Mesenchymal stem cell (in vitro differentiated cells and primary cell): Measurements from ENCODE around the gene SNPH.
A peak's percentile ranks its signal among the peaks of the same experiment; 100 is the strongest.

ENCODE experiments used
- DNase-seq: peaks from one replicate; pipeline ENCODE4 v3.0.0-alpha.2; 2013
- H2AFZ ChIP-seq: one replicate; pipeline ENCODE4 v1.6.1; 2013; ENCODE audit warnings: low read depth, mild to moderate bottlenecking, control low read depth, inconsistent platforms, low read length, moderate library complexity
- H2AK5ac ChIP-seq: 2 replicates; pipeline ENCODE4 v1.6.1; 2013; ENCODE audit warnings: low read length, moderate library complexity, mild to moderate bottlenecking, inconsistent platforms; ENCODE audit not compliant: severe bottlenecking
- H2BK120ac ChIP-seq: one replicate; pipeline ENCODE4 v1.6.1; 2013; ENCODE audit warnings: low read depth, mild to moderate bottlenecking, inconsistent platforms, low read length, moderate library complexity
- H2BK12ac ChIP-seq, 2 experiments: one replicate each; pipeline ENCODE4 v1.6.1; 2013; ENCODE audit warnings: inconsistent platforms in 2 of 2, low read length in 2 of 2, mild to moderate bottlenecking in 2 of 2, moderate library complexity in 2 of 2, control low read depth in 1 of 2
- H2BK15ac ChIP-seq: one replicate; pipeline ENCODE4 v1.6.1; 2013; ENCODE audit warnings: mild to moderate bottlenecking, low read depth, inconsistent platforms; ENCODE audit not compliant: poor library complexity, severe bottlenecking
- H2BK5ac ChIP-seq: 2 replicates; pipeline ENCODE4 v1.6.1; 2013; ENCODE audit warnings: low read depth, mild to moderate bottlenecking, low read length, control low read depth, inconsistent platforms; ENCODE audit not compliant: poor library complexity, severe bottlenecking
- H3K14ac ChIP-seq, 2 experiments: one replicate each; pipeline ENCODE4 v1.6.1; 2013; ENCODE audit warnings: inconsistent platforms in 2 of 2, low read length in 2 of 2, control low read depth in 1 of 2, mild to moderate bottlenecking in 1 of 2, moderate library complexity in 1 of 2
- H3K18ac ChIP-seq, 2 experiments: one replicate each; pipeline ENCODE4 v1.6.1; 2013; ENCODE audit warnings: inconsistent platforms in 2 of 2, low read length in 2 of 2, control low read depth in 1 of 2, low read depth in 1 of 2, mild to moderate bottlenecking in 1 of 2
- H3K23ac ChIP-seq, 2 experiments: one replicate each; pipeline ENCODE4 v1.6.1; 2013; ENCODE audit warnings: inconsistent platforms in 2 of 2, low read length in 2 of 2, mild to moderate bottlenecking in 2 of 2, moderate library complexity in 2 of 2, control low read depth in 1 of 2
- H3K27ac ChIP-seq: 2 replicates; pipeline ENCODE4 v1.5.1; 2013; ENCODE audit warnings: mild to moderate bottlenecking, moderate library complexity, low read length, control low read depth, inconsistent platforms; ENCODE audit not compliant: poor library complexity, severe bottlenecking
- H3K27me3 ChIP-seq, 2 experiments: 2 replicates each; pipeline versions ENCODE4 v1.6.1 to v1.7.0; 2013; ENCODE audit warnings: low read length in 2 of 2, mild to moderate bottlenecking in 2 of 2, moderate library complexity in 2 of 2, control low read depth in 1 of 2, inconsistent platforms in 1 of 2; ENCODE audit not compliant: control insufficient read depth in 1 of 2, insufficient read depth in 1 of 2
- H3K36me3 ChIP-seq, 2 experiments: 2 replicates each; pipeline versions ENCODE4 v1.6.1 to v1.7.0; 2013; ENCODE audit warnings: low read length in 2 of 2, control low read depth in 1 of 2, inconsistent platforms in 1 of 2, low read depth in 1 of 2, mild to moderate bottlenecking in 1 of 2; ENCODE audit not compliant: insufficient read depth in 2 of 2, control insufficient read depth in 1 of 2
- H3K4ac ChIP-seq, 2 experiments: one replicate each; pipeline ENCODE4 v1.6.1; 2013; ENCODE audit warnings: inconsistent platforms in 2 of 2, low read length in 2 of 2, mild to moderate bottlenecking in 2 of 2, moderate library complexity in 2 of 2, control low read depth in 1 of 2, low read depth in 1 of 2
- H3K4me1 ChIP-seq: 2 replicates; pipeline ENCODE4 v1.6.1; 2013; ENCODE audit warnings: low read depth, low read length, control low read depth; ENCODE audit not compliant: control insufficient read depth, insufficient read depth
- H3K4me2 ChIP-seq: 2 replicates; pipeline ENCODE4 v1.6.1; 2013; ENCODE audit warnings: low read length, mild to moderate bottlenecking, inconsistent platforms; ENCODE audit not compliant: poor library complexity, severe bottlenecking
- H3K4me3 ChIP-seq, 2 experiments: 2 replicates each; pipeline versions ENCODE4 v1.5.1 to v1.7.0; 2013; ENCODE audit warnings: low read length in 2 of 2, mild to moderate bottlenecking in 2 of 2, control low read depth in 1 of 2, low read depth in 1 of 2; ENCODE audit not compliant: insufficient read depth in 1 of 2
- H3K79me1 ChIP-seq: replicated peaks from 2 replicates; pipeline ENCODE4 v1.6.1; 2013; ENCODE audit warnings: mild to moderate bottlenecking, control low read depth, low read length, inconsistent platforms; ENCODE audit not compliant: poor library complexity, severe bottlenecking
- H3K9ac ChIP-seq: 2 replicates; pipeline ENCODE4 v1.7.0; 2013; ENCODE audit warnings: mild to moderate bottlenecking, low read length, moderate library complexity
- H3K9me3 ChIP-seq: 2 replicates; pipeline ENCODE4 v1.7.0; 2013; ENCODE audit warnings: mild to moderate bottlenecking, low read length; ENCODE audit not compliant: control insufficient read depth
- H4K8ac ChIP-seq: one replicate; pipeline ENCODE4 v1.6.1; 2013; ENCODE audit warnings: inconsistent platforms, mild to moderate bottlenecking, low read length, moderate library complexity
- H4K91ac ChIP-seq: one replicate; pipeline ENCODE4 v1.6.1; 2013; ENCODE audit warnings: mild to moderate bottlenecking, low read length, inconsistent platforms
- WGBS: methylation state at CpG from one replicate; pipeline ENCODE4 v1.1.7; 2013; ENCODE audit warnings: mixed read lengths; 5-methylcytosine and 5-hydroxymethylcytosine counted together

Gene SNPH

DNA sequence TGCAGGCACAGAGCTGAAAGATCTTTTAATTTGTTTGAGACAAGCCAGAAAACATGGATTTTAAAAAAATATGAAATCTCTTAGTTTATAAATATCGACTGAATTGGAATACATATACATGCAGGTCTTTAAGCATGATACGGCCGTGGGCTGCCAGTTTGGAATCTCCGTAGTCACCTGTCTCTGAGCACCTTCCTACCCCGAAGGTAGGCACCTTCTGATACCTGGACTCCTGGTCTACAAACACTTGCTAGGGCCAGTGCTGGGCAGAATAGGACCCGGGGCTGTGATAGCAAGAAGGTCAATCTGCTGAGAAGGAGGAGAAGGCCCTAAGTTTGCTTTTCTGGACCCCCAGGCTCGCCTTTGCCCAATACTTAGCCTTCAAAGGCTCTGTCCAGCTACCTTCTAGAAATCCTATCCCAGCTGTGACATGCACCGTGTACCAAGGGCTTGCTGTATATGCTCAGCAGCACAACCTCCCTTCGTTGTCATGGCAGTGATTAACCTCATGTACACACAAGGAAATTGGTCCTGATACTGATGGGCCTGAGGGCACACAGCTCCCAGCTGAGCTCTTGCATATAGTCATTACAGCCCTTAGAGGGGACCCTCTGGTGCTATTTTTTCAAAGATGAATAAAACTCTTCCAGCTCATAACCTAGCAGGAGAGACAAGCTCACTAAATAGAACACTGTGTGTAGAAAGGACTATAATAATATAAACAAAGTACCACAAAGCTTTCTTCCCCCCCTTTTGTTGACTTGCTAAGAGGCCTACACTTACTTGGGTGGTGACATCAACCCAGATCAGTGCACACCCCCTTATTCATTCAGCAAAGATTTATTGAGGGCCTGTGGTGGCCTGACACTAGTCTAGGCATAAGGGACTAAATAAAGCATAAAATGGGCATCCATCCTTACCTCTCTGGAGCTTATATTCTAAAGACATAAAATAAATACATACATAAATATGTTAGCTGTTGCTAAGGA, 17.7 kb downstream of the SNPH start:
- Histone ChIP-seq H2BK120ac (no peak overlapping the region), H2BK12ac (no peak overlapping the region), H2AFZ (no peak overlapping the region), H4K8ac (no peak overlapping the region), H3K4me3 (no peak overlapping the region), H3K36me3 (peaks cover 8 to 23% of the 10 kb centered on the region in 2 experiments), H2AK5ac (no peak overlapping the region), H3K4me2 (no peak overlapping the region), H3K23ac (no peak overlapping the region), H3K27me3 (no peaks in the 10 kb centered on the region), H3K18ac (no peak overlapping the region), H3K9me3 (no peaks in the 10 kb centered on the region), H4K91ac (no peak overlapping the region), H2BK15ac (no peak overlapping the region), H3K14ac (no peak overlapping the region), H2BK5ac (no peak overlapping the region), H3K4me1 (peaks cover 13% of the 10 kb centered on the region), H3K27ac (no peak overlapping the region), H3K79me1 (peaks cover 30% of the 10 kb centered on the region), H3K9ac (no peak overlapping the region), H3K4ac (no peak overlapping the region)
- DNase-seq: peak; percentile 64
- WGBS: 90% methylated on average over 9 of the region's 9 CpGs

GRCh38 chr20:1286267-1287024, 20.4 kb downstream of the SNPH start:
- no peaks in the 10 kb centered on the region for H3K27me3 ChIP-seq
- no peak overlapping the region for H2BK15ac ChIP-seq
- peaks cover 8% of the 10 kb centered on the region for H3K4me1 ChIP-seq
- H2BK120ac ChIP-seq: no peak overlapping the region
- H3K27ac ChIP-seq: no peak overlapping the region
- H2AK5ac ChIP-seq: no peak overlapping the region
- H2BK12ac ChIP-seq: no peak overlapping the region
- peak overlapping the region; percentile 70 for H4K91ac ChIP-seq
- no peak overlapping the region for H3K4me3 ChIP-seq
- no peaks in the 10 kb centered on the region for H3K9me3 ChIP-seq
- H4K8ac ChIP-seq: no peak overlapping the region
- 95% methylated on average over 9 of the region's 9 CpGs for WGBS
- H3K36me3 ChIP-seq: peaks cover 1 to 23% of the 10 kb centered on the region in 2 experiments
- H3K4me2 ChIP-seq: no peak overlapping the region
- H3K23ac ChIP-seq: no peak overlapping the region
- no peak overlapping the region for H3K4ac ChIP-seq
- no peak for DNase-seq
- H2AFZ ChIP-seq: no peak overlapping the region
- no peak overlapping the region for H3K9ac ChIP-seq
- H2BK5ac ChIP-seq: no peak overlapping the region
- no peak overlapping the region for H3K14ac ChIP-seq
- H3K79me1 ChIP-seq: peaks cover 25% of the 10 kb centered on the region
- no peak overlapping the region for H3K18ac ChIP-seq

- Histone ChIP-seq H3K18ac (no peak overlapping the region), H2AK5ac (no peak overlapping the region), H3K79me1 (peaks cover 24% of the 10 kb centered on the region), H3K9ac (no peak overlapping the region), H3K27ac (no peak overlapping the region), H3K9me3 (no peaks in the 10 kb centered on the region), H3K27me3 (no peaks in the 10 kb centered on the region), H2BK5ac (no peak overlapping the region), H3K4me3 (no peak overlapping the region), H3K14ac (no peak overlapping the region), H2BK120ac (no peak overlapping the region), H2BK15ac (no peak overlapping the region), H3K4me1 (peaks cover 7% of the 10 kb centered on the region), H3K23ac (no peak overlapping the region), H3K4me2 (no peak overlapping the region), H2BK12ac (no peak overlapping the region), H3K4ac (no peak overlapping the region), H2AFZ (no peak overlapping the region), H4K91ac (no peak overlapping the region), H3K36me3 (peaks cover 0 to 19% of the 10 kb centered on the region in 2 experiments), H4K8ac (no peak overlapping the region)
- DNase-seq: no peak
- WGBS: no CpG with 5 or more reads among the region's 1 CpG
Measured at GRCh38 chr20:1287306-1287705, 21.2 kb downstream of the SNPH start.
